Stimulated activated CD8-positive, alpha-beta memory T cell treated with anti-CD3 and anti-CD28 coated beads, Interleukin-2, amount 100 ng/mL, for 1 hour (primary cell): ENCODE data around the gene INTS11.

Experiments
- DNase-seq, 2 donors: peaks; one replicate each; pipeline ENCODE4 v3.0.0-alpha.2; 2020; ENCODE audit warnings: low read depth in 2 of 2

INTS11 gene

DNA sequence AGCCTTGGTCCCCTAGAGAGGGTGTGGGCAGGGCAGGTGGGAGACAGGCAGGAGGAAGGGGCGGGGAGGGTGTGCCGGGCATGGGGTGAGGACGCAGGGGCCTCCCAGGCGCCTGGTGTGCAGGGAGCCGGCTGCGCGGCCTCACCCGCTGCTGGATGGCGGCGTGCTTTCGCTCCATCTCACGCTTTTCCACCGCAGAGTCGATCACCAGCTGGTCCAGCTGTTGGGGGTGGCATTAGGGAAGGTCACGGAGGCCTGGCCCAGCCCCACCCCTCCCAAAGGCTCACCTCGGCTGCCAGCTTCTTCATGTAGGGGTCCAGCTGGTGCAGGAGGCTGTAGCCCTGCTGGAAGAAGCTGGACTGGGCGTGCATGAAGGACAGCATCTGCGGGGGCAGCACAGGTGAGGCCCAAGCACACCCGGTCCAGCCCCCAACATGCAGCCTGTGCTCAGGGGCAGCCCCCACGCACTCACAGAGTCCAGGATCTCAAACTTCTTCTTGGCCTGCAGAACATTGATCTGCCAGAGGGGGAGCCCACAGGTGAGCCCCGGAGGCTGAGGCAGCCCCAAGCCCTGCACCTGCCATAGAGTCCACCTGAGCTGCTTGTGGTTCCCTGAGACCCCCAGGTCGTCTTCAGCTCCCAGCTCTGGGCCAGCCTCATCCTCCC, 24.6 kb downstream of the INTS11 start:
- no peak for DNase-seq

DNA sequence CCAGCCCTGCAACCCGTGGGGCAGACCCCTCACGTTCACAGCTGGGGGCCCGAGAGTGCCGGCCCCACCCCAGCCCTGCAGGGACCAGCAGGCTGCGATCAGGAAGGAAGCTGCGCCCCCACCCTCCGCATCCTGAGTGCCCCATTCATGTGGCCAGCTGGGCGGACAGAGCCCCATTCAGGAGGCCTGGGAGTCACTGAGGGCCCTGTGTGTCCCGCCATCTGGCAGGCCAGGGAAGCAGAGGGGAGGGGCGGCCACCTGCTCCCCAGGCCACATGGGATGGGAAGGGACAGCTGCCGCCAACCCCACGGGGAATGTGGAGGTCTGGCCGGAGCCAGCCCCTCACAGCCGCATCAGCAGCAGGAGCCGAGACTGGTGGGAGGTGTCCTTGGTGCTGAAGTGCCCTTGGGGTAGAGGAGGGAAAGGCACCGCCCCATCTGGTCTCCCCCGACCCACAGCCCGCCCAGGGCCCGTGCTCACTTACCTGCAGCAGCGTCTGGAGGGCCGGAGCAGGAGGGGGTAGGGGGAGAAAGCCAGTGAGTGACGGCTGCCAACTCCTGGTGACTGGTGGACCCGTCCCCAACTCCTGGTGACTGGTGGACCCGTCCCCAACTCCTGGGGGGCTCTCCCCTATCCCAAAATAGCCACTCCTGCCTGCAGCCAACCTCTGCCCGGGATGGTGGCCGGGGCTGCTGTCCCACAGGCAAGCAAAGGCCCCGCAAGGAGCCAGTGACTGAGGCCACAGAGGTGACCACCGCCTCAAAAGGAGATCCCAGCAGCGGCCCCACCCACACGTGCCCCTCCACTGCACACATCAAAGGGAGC, 25.4 kb downstream of the INTS11 start:
- no peak for DNase-seq

DNA sequence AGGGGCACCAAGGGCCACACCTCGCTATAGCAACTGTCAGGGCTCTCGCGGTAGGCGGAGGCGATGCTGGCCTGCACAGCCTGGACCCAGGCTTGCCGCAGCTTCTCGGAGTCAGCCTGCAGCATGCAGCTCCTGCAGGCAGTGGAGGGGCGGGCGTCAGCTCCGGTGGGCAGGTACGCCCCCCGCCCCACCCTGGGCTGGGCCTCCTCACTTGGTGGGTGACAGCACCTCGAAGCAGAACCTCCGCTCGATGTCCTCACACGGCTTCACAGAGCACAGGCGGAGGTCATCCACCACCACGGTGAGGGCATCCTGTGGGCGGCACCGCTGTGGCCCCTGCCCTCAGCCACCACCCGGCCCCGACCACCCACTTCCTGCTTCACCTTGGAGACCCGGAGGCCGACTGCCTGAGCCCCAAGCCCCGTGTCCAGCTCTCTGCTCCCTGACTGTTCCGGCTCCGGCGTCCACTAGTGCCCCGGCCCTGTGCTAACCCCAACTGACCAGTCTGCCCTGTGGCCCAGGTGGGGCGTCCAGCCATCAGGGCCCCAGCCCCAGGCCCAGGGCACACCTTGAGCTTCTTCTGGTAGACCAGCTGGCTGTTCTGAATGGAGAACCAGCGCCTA, 26.5 kb downstream of the INTS11 start:
- no peak for DNase-seq

DNA sequence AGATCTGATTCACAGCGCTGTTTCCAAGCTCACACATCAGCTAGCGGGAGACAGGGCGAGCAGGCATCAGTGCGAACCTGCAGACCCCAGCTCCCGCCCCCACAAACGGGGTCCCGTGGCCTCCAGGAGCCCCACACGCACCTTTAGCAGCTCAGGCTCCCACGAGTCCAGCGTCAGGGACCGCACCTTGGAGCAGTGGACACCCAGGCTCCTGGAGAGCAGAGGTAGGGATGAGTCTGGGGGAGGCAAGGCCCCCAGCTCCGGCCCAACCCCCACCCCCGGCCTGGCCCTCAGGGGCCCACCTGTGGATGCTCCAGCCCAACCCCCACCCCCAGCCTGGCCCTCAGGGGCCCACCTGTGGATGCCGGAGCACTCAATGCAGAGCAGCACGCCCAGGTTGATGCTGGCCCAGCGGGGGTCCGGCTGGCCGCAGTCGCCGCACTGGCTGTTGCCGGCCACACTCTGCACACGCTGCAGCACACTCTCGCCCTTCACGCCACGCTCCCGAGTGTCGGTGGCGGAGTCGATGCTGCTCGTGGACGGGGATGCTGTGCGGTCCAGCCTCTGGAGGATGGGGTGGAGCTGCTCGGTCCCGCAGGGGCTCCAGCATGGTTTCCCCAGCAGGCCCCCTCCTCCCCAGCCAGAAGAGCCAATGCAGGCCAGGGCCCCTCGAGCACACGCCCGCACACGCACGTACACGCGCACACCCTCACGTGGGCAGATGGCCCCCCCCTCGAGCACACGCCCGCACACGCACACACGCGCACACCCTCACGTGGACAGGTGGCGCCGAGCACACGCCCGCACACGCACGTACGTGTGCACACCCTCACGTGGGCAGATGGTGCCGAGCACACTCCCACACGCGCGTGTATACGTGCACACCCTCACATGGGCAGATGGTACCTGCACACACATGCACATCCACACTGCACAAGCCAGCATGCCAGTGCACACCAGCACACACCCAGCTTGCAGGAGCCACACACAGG, 28.1 kb downstream of the INTS11 start:
- DNase-seq = no peak

DNA sequence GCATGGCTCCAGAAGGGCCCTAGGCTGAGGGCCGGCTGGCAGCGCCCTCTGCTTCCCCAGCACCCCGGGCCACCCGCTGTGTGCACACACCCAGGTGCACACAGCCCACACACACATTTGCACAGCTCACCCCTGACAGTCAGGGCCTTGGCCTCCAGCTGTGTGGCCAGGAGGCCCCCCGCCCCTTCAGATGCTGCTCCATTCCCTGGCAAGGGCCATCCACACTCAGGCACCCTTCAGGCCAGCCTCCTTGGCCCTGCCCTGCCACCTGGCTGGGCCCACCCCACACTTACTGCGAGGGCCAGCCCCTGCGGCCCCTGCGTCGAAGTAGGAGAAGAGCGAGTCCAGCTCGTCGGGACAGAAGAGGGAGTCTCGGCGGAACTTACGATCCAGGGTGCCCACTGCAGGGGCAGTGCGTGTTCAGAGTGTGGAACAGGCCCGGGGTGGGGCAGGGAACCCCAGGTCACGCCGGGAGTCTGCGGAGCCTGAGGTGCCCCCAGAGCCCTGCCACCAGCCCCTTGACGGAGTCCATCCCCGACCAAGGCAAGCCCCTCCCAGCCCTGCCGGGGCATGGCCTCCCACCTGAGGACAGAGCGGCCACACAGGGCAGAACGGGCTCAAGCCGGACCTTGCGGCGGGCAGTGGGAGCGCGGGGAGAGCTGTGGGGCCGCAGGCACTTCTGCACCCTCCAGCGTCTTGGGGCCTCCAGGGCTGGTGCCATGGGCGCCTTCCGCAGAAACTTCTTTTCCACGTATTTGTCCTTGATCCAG, 29.1 kb downstream of the INTS11 start:
- DNase-seq = no peak

DNA sequence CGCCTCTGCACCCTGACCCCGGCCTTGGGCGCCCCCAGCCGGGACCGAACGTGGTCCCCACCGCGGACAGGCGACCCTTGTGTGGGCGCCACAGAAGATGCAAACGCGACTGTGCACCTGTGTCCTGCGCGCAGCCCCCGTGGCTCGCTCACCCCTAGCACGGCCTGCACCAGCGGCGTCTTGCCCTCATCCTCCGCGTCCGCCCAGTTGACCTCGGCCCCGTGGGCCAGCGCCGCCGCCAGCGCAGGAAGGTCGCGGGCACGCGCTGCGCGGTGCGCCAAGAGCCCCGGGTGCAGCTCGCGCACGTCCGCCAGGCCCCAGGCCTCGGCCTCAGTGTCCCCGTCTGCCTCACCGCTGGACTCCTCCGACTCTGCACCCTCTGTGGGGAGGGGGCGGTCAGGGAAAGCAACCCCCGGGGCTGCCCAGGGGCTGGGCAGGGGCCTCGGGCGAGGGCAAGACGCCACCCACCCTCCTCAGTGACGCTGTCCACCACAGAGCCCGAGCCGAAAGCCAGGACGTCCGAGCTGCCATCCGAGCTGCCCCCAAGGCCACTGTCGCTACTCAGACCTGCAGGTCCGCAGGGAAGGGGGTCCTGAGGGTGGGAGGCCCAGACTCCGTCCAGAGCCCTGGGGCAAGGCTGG, 30.1 kb downstream of the INTS11 start:
- DNase-seq = no peak

DNA sequence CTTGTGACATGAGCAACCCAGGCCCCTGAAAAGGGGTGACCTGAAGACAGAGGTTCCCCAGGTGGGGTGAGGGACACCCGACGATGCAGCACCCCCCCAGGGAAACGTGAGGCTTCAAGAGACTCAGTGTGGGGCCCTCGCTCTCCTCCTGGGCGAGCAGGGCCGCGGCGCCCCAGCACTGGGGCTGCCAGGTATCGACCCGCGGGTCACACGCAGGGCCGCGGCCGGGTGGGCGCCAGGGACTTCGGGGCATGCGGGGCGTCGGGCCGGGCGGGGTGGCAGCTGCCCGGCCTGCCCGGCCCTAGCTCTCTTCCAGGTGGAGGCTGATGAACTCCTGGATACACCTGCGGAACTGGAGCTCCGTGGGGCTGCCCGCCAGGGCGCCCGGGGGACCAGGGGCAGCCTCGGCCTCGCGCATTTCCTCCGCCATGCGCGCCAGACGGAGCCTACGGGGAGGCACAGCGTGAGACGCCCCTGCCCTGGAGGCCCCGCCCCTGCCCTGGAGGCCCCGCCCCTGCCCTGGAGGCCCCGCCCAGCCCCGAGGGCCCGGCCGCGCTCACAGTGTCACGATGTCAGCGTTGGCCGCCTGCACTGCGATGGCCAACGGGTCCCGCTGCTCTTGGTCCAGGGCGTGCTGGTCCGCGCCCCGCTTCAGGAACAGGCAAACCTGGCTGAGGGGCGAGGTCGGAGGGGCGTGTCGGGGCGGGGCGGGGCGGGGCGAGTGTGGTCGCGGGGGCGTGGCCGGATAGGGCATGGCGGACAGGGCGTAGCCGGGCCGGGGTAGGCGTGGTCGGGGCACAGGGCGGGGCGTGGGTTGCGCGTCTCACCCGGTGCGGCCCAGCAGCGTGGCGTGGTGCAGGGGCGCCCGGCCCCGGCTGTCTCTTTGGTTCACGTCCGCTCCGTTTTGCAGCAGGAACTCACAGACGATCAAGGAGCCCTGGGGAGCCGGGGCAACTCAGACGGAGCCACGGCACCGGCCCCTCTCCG, 30.9 kb downstream of the INTS11 start:
- no peak for DNase-seq

DNA sequence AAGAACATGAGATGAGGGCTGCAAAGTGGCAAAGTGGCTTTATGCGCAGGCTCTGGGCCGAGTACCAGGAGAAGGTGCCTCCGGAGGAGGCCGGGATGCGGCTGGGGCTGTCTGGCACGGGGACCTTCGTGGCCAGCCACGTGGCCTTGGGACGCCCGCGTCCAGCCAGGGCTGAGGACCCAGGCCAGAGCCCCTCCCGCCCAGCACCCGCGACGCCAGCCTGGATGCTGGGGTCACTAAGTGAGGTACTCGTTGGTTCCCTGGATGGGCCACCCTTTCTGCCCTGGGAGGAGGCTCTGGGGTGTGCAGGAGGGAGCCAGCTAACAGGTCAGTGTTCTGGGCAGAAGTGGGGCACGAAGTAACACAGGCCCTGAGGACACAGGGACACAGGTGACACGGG, 31.6 kb downstream of the INTS11 start:
- DNase-seq = no peak

DNA sequence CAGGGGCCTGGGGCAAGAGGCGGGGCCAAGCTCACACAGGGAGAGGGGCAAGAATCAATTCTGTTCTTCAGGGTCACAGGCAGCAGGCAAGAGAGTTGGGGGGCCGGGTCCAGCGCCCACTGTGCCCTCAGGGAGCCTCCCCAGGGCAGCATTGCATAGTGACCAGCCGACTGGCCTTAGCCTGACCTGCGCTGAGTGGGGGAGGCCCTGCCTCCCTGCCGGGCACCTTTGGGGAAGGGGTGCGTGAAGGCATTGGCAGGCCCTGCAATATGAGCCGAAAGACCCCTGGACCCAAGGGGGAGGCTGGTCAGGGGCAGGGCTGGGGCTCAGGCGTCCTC, 32.0 kb downstream of the INTS11 start:
- DNase-seq = no peak

DNA sequence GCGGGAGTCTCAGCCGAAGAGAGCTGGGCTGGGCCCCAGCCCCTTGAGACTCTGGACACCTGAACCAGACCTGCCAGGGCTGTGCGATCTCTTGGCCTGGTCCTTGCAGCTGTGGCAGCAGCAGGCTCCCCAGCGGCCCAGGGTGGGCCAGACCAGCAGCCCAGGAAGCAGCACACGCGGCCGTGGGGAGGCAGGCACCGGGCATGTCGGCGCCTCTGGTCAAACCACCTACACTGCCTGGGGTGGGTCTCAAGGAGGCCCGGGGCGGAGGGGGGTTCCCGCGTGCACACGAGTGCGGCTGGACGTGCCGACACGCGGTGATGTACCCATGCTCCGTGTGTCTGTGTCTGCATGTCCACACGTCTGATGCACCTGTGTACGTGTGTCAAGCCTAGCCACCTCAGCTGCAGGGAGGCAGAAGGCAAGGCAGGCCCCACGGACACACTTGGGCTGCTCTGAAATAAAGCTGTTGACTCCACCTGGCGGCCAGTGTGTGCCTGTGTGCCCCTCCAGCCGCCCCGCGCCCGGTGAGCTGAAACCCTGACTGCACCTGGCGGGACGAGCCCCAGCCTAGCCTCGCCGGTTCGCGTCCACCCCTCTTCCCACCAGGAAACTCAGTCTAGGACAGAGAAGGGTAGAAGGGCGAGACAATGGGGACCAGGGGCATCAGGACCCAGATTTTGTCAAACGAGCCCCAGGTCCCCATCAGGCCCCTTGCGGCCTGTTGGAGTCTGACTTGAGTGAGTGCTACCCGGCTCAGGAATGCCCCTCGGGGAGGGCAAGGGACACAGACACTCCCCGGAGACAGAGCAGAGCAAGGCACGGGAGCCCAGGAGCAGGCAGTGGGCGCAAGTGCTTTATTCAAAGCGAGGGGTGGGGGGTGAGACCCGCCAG, 32.7 kb downstream of the INTS11 start:
- peak in 1 of 2 donors; percentile 42 for DNase-seq

DNA sequence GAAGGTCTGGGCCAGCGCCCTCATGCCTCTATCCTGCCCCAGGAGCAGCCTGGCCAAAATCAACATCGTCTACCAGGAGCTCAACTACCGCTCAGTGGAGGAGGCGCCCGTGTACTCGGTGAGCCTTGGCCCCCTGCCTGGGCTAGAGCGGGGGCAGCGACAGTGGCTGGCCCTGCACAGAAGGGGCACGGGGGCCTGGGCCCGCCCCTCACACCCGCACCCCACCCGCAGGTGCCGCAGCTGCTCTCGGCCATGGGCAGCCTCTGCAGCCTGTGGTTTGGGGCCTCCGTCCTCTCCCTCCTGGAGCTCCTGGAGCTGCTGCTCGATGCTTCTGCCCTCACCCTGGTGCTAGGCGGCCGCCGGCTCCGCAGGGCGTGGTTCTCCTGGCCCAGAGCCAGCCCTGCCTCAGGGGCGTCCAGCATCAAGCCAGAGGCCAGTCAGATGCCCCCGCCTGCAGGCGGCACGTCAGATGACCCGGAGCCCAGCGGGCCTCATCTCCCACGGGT, 33.4 kb downstream of the INTS11 start:
- no peak for DNase-seq

DNA sequence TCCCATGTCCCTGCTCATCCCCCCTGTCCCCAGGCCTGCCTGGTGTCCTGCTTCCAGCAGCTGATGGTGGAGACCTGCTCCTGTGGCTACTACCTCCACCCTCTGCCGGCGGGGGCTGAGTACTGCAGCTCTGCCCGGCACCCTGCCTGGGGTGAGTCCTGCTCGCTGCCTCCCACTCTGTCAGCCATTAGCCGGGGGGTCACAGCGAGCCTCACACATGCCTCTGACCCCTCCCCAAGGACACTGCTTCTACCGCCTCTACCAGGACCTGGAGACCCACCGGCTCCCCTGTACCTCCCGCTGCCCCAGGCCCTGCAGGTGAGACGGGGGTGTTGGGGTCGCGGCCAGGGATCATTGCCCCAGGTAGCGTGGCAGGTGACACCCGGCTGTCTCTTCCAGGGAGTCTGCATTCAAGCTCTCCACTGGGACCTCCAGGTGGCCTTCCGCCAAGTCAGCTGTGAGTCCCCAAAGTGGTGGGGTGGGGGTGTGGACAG, 34.2 kb downstream of the INTS11 start:
- peak in 1 of 2 donors; percentile 39 for DNase-seq

DNA sequence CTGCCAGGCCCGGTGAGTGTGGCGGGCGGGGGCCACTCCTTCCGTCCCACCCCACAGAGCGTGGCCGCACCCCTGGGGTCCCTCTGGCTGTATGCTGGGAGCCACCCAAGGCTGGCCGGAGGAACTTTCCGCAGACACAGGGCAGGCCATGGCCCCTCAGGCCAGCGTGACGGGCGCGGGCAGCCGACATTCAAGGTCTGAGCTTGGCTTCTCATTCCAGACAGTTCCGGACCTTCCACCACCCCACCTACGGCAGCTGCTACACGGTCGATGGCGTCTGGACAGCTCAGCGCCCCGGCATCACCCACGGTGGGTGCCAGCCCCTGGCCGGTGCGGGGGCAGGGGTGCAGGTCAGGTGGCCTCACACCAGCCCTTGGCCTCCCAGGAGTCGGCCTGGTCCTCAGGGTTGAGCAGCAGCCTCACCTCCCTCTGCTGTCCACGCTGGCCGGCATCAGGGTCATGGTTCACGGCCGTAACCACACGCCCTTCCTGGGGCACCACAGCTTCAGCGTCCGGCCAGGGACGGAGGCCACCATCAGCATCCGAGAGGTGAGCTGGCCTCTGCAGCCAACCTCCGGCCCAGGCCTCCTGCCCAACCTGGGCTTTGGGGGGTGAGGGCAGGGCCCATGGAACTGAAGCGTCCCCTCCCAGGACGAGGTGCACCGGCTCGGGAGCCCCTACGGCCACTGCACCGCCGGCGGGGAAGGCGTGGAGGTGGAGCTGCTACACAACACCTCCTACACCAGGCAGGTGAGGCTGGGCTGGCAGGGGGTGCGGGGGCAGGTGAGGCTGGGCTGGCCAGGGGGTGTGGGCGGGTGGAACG, 37.0 kb downstream of the INTS11 start:
- DNase-seq = no peak

DNA sequence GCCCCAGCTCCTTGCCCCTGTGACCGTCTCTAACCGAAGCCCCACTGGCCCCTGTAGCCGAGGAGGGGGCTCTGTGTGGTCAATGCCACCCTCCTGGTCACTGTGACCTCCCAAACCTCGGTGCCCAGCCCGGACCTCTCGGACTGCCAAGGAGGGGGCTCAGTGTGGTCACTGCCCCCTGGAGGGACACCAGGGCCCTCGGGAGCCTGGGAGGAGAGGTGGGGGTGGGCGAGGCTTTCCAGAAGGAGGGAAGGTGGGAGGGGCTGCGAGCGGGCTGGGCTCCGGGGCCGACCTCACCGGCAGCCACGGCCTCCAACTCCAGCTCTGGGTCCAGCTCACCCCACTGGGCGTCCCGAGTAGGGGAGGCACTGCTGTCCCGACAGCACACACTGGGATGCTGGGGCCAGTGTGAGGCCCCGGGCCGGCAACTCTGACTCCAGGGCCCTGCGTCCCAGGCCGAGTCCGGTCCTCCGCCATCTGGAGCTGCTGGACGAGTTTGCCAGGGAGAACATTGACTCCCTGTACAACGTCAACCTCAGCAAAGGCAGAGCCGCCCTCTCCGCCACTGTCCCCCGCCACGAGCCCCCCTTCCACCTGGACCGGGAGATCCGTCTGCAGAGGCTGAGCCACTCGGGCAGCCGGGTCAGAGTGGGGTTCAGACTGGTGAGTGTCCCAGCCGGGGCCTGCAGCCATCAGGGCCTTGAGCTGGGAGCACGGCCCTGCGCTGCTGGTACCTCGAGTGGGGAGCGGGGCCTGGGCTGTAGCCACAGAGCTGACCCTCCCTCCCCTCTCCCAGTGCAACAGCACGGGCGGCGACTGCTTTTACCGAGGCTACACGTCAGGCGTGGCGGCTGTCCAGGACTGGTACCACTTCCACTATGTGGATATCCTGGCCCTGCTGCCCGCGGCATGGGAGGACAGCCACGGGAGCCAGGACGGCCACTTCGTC, 37.9 kb downstream of the INTS11 start:
- DNase-seq = no peak

DNA sequence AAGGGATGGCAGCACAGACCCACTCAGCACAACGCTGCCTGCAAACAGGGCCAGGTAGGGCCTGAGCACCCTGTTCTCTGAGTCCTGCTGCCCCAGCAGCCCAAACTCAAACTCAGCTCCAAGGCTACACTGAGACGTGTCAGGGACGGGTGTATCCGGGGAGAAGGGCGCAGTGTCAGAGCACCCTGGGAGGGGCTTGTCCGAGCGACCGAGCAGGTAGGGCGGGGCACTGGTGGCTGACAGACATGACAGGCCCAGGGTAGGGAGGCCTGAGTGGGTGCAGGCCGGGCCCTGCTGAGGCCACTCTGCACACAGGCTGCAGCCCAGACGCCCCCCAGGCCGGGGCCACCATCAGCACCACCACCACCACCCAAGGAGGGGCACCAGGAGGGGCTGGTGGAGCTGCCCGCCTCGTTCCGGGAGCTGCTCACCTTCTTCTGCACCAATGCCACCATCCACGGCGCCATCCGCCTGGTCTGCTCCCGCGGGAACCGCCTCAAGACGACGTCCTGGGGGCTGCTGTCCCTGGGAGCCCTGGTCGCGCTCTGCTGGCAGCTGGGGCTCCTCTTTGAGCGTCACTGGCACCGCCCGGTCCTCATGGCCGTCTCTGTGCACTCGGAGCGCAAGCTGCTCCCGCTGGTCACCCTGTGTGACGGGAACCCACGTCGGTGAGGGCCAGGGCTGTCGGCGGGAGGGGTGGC, 38.7 kb downstream of the INTS11 start:
- no peak for DNase-seq
